ENCODE measurements around the gene MACC1. TPM values are rescaled to one million over a fixed set of nuclear protein-coding genes. Genes with fewer than 3 reads are reported as not detected.

Gene MACC1
- total RNA-seq, 2 experiments from 2014 or later: 0.34 to 0.44 TPM

GRCh38 chr7:20238194-20238753, 21.1 kb upstream of the MACC1 start:
- DNase-seq (no peak), ATAC-seq (ENCODE audit: low read depth) (no peak)
- Mint-ChIP-seq H3K9me3 (no peaks in the 10 kb centered on the region), H3K36me3 (no peaks in the 10 kb centered on the region), H3K27me3 (peaks cover 10% of the 10 kb centered on the region), H3K27ac (no peak overlapping the region), H3K4me3 (no peak overlapping the region), H3K4me1 (peaks cover 4% of the 10 kb centered on the region)
- POLR2A ChIA-PET: no interaction called here

- POLR2A ChIA-PET: no interaction called here
- no peak for ATAC-seq (ENCODE audit: low read depth)
- H3K27ac Mint-ChIP-seq: no peak overlapping the region
Measured at GRCh38 chr7:20237464-20238193, 20.4 kb upstream of the MACC1 start.

DNA sequence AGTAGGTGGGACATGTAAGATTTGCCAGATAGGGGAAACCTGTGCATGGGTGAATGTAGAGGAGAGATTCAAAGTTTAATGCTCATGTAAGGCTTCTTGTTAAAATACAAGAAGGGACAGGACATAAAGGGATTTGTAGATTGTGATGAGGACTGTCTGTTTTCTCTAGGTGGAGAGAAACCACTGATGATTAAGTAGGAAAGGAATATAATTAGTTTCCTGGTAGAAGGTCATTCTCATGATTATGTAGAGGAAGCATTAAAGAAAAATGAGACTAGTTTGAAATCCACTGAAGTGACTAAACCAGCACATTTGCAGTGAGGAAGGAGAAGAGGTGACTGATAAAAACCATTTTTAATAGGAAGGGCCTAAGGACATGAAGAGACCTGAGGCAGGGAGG, 19.6 kb upstream of the MACC1 start:
- DNase-seq (no peak), ATAC-seq (ENCODE audit: low read depth) (no peak)
- H3K9me3 Mint-ChIP-seq: no peaks in the 10 kb centered on the region
- POLR2A ChIA-PET: no interaction called here
- no peaks in the 10 kb centered on the region for H3K36me3 Mint-ChIP-seq
- no peak overlapping the region for H3K4me3 Mint-ChIP-seq
- H3K27ac Mint-ChIP-seq: no peak overlapping the region
- peaks cover 4% of the 10 kb centered on the region for H3K4me1 Mint-ChIP-seq
- peaks cover 15% of the 10 kb centered on the region for H3K27me3 Mint-ChIP-seq

More at GRCh38 chr7:20237464-20238193, 20.4 kb upstream of the MACC1 start:
- H3K4me3 Mint-ChIP-seq: no peak overlapping the region
- H3K36me3 Mint-ChIP-seq: no peaks in the 10 kb centered on the region
- no peaks in the 10 kb centered on the region for H3K9me3 Mint-ChIP-seq
- H3K27me3 Mint-ChIP-seq: peaks cover 11% of the 10 kb centered on the region
- no peak for DNase-seq
- H3K4me1 Mint-ChIP-seq: peaks cover 4% of the 10 kb centered on the region

GRCh38 chr7:20236043-20236442, 18.9 kb upstream of the MACC1 start:
- H3K4me3 Mint-ChIP-seq: no peak overlapping the region
- DNase-seq (no peak), ATAC-seq (ENCODE audit: low read depth) (no peak)
- H3K27ac Mint-ChIP-seq: no peak overlapping the region
- H3K27me3 Mint-ChIP-seq: peaks cover 15% of the 10 kb centered on the region
- POLR2A ChIA-PET: no interaction called here
- H3K4me1 Mint-ChIP-seq: peaks cover 4% of the 10 kb centered on the region
- no peaks in the 10 kb centered on the region for H3K9me3 Mint-ChIP-seq
- H3K36me3 Mint-ChIP-seq: no peaks in the 10 kb centered on the region

DNA sequence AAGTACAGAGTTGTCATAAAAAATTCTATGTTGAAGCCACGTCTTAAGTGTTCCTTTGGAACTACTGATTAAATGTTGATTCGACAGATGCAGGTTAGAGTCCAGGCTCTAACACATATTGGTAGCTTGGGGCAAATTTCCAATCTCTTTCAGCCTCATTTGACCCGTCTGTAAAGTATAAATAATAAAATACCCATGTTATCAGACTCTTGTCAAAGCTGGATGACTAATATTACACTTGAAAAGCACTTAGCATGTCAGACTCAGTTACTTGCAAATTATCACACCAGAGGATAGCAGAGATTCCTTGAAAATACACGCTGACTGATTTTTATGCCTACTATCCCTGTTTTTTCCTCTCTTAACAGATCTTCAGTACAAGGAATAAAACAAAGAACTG, 18.1 kb upstream of the MACC1 start:
- POLR2A ChIA-PET: no interaction called here
- no peak for ATAC-seq (ENCODE audit: low read depth)
- no peak for DNase-seq
- no peak overlapping the region for H3K27ac Mint-ChIP-seq
- no peak overlapping the region for H3K4me3 Mint-ChIP-seq
- peaks cover 4% of the 10 kb centered on the region for H3K4me1 Mint-ChIP-seq
- H3K9me3 Mint-ChIP-seq: no peaks in the 10 kb centered on the region
- H3K36me3 Mint-ChIP-seq: no peaks in the 10 kb centered on the region
- H3K27me3 Mint-ChIP-seq: peaks cover 15% of the 10 kb centered on the region

DNA sequence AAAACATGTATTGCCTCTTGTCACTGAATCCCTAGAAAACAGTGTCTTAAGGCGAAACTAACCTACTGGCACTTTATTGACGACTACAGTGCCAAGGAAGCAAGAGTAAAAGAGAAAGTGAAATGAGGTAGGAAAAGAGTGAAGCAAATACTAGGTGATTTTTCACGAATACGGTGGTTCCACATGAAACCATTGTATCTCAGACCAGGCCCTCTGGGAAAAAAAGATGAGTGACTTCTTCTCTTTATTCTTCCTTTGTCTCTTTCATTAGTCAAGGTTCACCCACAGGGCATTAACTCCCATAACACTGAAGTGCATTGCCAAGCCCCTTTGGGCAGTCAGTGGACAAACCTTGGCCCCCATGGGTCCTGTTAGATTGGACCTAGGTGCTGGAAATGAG, 16.2 kb upstream of the MACC1 start:
- no peaks in the 10 kb centered on the region for H3K9me3 Mint-ChIP-seq
- H3K27ac Mint-ChIP-seq: no peak overlapping the region
- peaks cover 15% of the 10 kb centered on the region for H3K27me3 Mint-ChIP-seq
- H3K36me3 Mint-ChIP-seq: no peaks in the 10 kb centered on the region
- DNase-seq (no peak), ATAC-seq (ENCODE audit: low read depth) (no peak)
- POLR2A ChIA-PET: no interaction called here
- H3K4me1 Mint-ChIP-seq: peaks cover 2% of the 10 kb centered on the region
- H3K4me3 Mint-ChIP-seq: no peak overlapping the region

GRCh38 chr7:20232848-20233247, 15.7 kb upstream of the MACC1 start:
- no peaks in the 10 kb centered on the region for H3K9me3 Mint-ChIP-seq
- ATAC-seq (ENCODE audit: low read depth) (no peak), DNase-seq (no peak)
- peaks cover 11% of the 10 kb centered on the region for H3K27me3 Mint-ChIP-seq
- H3K36me3 Mint-ChIP-seq: no peaks in the 10 kb centered on the region
- no peaks in the 10 kb centered on the region for H3K4me1 Mint-ChIP-seq
- POLR2A ChIA-PET: no interaction called here
- H3K27ac Mint-ChIP-seq: no peak overlapping the region
- no peak overlapping the region for H3K4me3 Mint-ChIP-seq

- Mint-ChIP-seq H3K4me1 (peaks cover 2% of the 10 kb centered on the region), H3K9me3 (no peaks in the 10 kb centered on the region), H3K36me3 (no peaks in the 10 kb centered on the region), H3K27ac (no peak overlapping the region), H3K4me3 (no peak overlapping the region), H3K27me3 (peaks cover 5% of the 10 kb centered on the region)
- no peak for ATAC-seq (ENCODE audit: low read depth)
- DNase-seq: no peak
- POLR2A ChIA-PET: no interaction called here
Measured at GRCh38 chr7:20229646-20230500, 12.7 kb upstream of the MACC1 start.

- DNase-seq (no peak), ATAC-seq (ENCODE audit: low read depth) (no peak)
- Mint-ChIP-seq H3K4me1 (peaks cover 2% of the 10 kb centered on the region), H3K9me3 (no peaks in the 10 kb centered on the region), H3K27ac (no peak overlapping the region), H3K4me3 (no peak overlapping the region), H3K27me3 (peaks cover 5% of the 10 kb centered on the region), H3K36me3 (no peaks in the 10 kb centered on the region)
- POLR2A ChIA-PET: no interaction called here
Measured at GRCh38 chr7:20229081-20229480, 11.9 kb upstream of the MACC1 start.

GRCh38 chr7:20228654-20229053, 11.5 kb upstream of the MACC1 start:
- Mint-ChIP-seq H3K4me1 (peaks cover 2% of the 10 kb centered on the region), H3K27me3 (peaks cover 5% of the 10 kb centered on the region), H3K36me3 (no peaks in the 10 kb centered on the region), H3K9me3 (no peaks in the 10 kb centered on the region), H3K4me3 (no peak overlapping the region), H3K27ac (no peak overlapping the region)
- DNase-seq (no peak), ATAC-seq (ENCODE audit: low read depth) (no peak)
- POLR2A ChIA-PET: no interaction called here

DNA sequence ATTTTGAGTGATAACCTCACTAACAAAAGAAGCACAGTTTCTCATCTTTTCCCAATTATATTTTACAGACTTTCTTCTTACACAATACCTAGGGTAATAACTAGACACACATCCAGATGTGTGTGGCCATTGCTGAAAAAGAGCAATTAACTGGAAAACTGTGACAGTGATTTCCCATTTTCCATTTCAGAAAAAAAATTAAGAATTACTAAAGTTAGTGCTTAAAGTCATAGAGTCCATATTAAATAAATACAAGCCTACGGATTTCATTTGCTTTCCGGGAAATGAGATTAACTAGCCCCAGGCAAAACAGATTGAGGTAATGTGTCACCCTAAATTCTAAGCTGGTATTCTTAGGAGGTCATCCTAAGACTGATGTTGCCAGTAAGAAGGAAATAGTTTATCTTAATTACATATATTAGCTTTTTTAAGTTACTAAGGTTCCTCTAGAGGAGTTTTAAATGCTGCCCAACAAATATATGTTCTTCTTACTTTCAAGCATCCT, 10.2 kb upstream of the MACC1 start:
- Mint-ChIP-seq H3K36me3 (no peaks in the 10 kb centered on the region), H3K4me1 (peaks cover 2% of the 10 kb centered on the region), H3K9me3 (no peaks in the 10 kb centered on the region), H3K27me3 (peaks cover 4% of the 10 kb centered on the region), H3K27ac (no peak overlapping the region), H3K4me3 (no peak overlapping the region)
- no peak for DNase-seq
- POLR2A ChIA-PET: no interaction called here
- no peak for ATAC-seq (ENCODE audit: low read depth)

DNA sequence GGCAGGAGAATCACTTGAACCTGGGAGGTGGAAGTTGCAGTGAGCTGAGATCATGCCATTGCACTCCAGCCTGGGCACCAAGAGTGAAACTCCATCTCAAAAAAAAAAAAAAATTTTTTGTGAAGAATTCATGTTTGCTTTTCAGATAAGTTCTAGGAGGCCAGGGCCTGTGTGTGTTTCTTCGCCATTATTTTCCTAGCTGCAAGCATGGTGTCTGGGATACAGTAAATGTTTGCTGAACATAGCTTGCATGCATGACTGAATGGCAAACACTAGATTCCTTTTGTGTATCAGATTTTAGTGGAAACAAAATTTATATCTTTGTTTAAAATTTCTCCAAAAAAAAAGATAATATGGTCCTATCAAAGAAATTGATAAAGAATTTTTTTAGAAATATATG, 9.7 kb upstream of the MACC1 start:
- DNase-seq: no peak
- Mint-ChIP-seq H3K27me3 (no peaks in the 10 kb centered on the region), H3K4me1 (peaks cover 2% of the 10 kb centered on the region), H3K4me3 (no peak overlapping the region), H3K27ac (no peak overlapping the region), H3K36me3 (no peaks in the 10 kb centered on the region), H3K9me3 (no peaks in the 10 kb centered on the region)
- POLR2A ChIA-PET: no interaction called here
- ATAC-seq (ENCODE audit: low read depth): no peak

GRCh38 chr7:20225384-20225783, 8.2 kb upstream of the MACC1 start:
- Mint-ChIP-seq H3K36me3 (no peaks in the 10 kb centered on the region), H3K4me1 (peaks cover 2% of the 10 kb centered on the region), H3K27me3 (no peaks in the 10 kb centered on the region), H3K27ac (no peak overlapping the region), H3K4me3 (no peak overlapping the region), H3K9me3 (no peaks in the 10 kb centered on the region)
- ATAC-seq (ENCODE audit: low read depth) (no peak), DNase-seq (no peak)
- POLR2A ChIA-PET: no interaction called here

DNA sequence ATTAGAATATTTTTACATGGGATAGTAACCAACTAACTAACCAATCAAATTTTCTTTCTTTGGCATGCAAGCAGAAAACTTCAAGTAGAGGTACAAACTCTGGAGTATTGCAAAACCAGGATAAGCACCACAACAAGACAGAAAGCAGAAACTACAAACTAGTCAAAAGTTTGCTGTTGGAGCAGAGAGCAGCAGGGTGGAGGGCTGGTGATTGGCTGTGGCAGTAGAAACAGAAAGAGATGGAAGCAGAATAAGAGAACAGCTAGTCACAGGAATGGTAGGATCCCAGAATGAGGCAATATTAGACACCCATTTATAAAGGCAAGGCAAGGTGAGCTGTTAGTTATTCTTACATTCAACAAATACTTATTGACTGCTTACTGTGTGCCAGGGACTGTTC, 6.8 kb upstream of the MACC1 start:
- ATAC-seq (ENCODE audit: low read depth) (no peak), DNase-seq (no peak)
- H3K27ac Mint-ChIP-seq: no peak overlapping the region
- H3K36me3 Mint-ChIP-seq: no peaks in the 10 kb centered on the region
- POLR2A ChIA-PET: no interaction called here
- H3K27me3 Mint-ChIP-seq: no peaks in the 10 kb centered on the region
- no peaks in the 10 kb centered on the region for H3K9me3 Mint-ChIP-seq
- H3K4me3 Mint-ChIP-seq: no peak overlapping the region
- peaks cover 5% of the 10 kb centered on the region for H3K4me1 Mint-ChIP-seq
